ENCODE data around the gene TBR1.

GRCh38 chr2:161379740-161380139, 36.4 kb upstream of the TBR1 start:
- TF ChIP-seq ZNF311 (tag by site-specific recombination; IDR thresholded peaks at IDR 0.05; ENCODE audit: borderline replicate concordance) (no peak), ZNF335 (tag by site-specific recombination; conservative IDR thresholded peaks at IDR 0.05) (no peak), ZNF664 (tag by site-specific recombination; IDR thresholded peaks at IDR 0.05) (no peak), CTCF (tag by site-specific recombination; IDR thresholded peaks at IDR 0.05) (no peak), ZNF133 (tag by site-specific recombination; IDR thresholded peaks at IDR 0.05) (no peak), ZBTB7A (tag by site-specific recombination; IDR thresholded peaks at IDR 0.05; ENCODE audit: low read depth) (no peak)

Data from HEK293 (cell line).